Measurements from ENCODE around the gene IPCEF1. TPM values are rescaled to one million over a fixed set of nuclear protein-coding genes. Genes with fewer than 3 reads are reported as not detected.

The IPCEF1 gene
- total RNA-seq, 3 donors from 2014 or later (not counting 1 experiment from before 2014, with no cell fraction given), result 31.4 to 53.2 (median 45.5) TPM

DNA sequence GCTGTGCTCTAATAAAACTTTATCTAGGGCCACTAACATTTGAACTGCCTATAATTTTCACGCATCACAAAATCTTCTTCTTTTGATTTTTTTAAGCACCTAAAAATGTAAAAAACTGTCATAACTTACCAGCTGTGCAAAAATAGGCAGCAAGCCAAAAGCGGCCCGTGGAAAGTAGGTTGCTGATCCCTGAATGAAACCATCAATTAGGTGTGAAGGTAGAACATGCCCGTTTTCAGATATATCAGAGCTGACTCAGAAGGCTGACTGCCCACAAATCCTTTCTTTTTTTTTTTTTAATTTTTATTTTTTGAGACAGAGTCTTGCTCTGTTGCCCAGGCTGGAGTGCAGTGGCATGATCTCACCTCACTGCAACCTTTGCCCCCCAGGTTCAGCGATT lies 4.9 kb upstream of the IPCEF1 start:
- TF ChIP-seq CTCF (IDR thresholded peaks at IDR 0.05), result no peak
- Histone ChIP-seq H3K4me3 (ENCODE audit: low read length) (no peak overlapping the region), H3K27ac (ENCODE audit: low read length) (no peak overlapping the region), H3K27me3 (ENCODE audit: control insufficient read depth, insufficient read depth, low read length) (no peaks in the 10 kb centered on the region), H3K36me3 (ENCODE audit: control insufficient read depth, insufficient read depth, low read length) (no peaks in the 10 kb centered on the region), H3K4me1 (ENCODE audit: control insufficient read depth, insufficient read depth, low read length) (peaks cover 3% of the 10 kb centered on the region), H3K9me3 (ENCODE audit: control insufficient read depth, insufficient read depth, low read length) (no peaks in the 10 kb centered on the region)
- Mint-ChIP-seq H3K4me3 (no peak overlapping the region), H3K9me3 (no peaks in the 10 kb centered on the region), H3K36me3 (no peaks in the 10 kb centered on the region), H3K27ac (no peak overlapping the region), H3K4me1 (peaks cover 7 to 10% of the 10 kb centered on the region in 2 donors), H3K27me3 (ENCODE audit: low read depth in 2 of 2) (peaks cover 6 to 12% of the 10 kb centered on the region in 2 donors)
- ATAC-seq (no peak), DNase-seq (no peak)
- intact Hi-C loops (cut with micrococcal nuclease), result no loop called here
- 72% methylated on average over 5 of the region's 5 CpGs for WGBS (ENCODE audit: insufficient coverage)

GRCh38 chr6:154360476-154360875 lies 3.9 kb upstream of the IPCEF1 start:
- Histone ChIP-seq H3K4me1 (ENCODE audit: control insufficient read depth, insufficient read depth, low read length) (peaks cover 3% of the 10 kb centered on the region), H3K27me3 (ENCODE audit: control insufficient read depth, insufficient read depth, low read length) (no peaks in the 10 kb centered on the region), H3K4me3 (ENCODE audit: low read length) (no peak overlapping the region), H3K27ac (ENCODE audit: low read length) (no peak overlapping the region), H3K9me3 (ENCODE audit: control insufficient read depth, insufficient read depth, low read length) (no peaks in the 10 kb centered on the region), H3K36me3 (ENCODE audit: control insufficient read depth, insufficient read depth, low read length) (no peaks in the 10 kb centered on the region)
- ATAC-seq (no peak), DNase-seq (no peak)
- Mint-ChIP-seq H3K4me1 (peaks cover 7 to 10% of the 10 kb centered on the region in 2 donors), H3K4me3 (no peak overlapping the region), H3K9me3 (no peaks in the 10 kb centered on the region), H3K27ac (no peak overlapping the region), H3K36me3 (no peaks in the 10 kb centered on the region), H3K27me3 (ENCODE audit: low read depth in 2 of 2) (peaks cover 6 to 12% of the 10 kb centered on the region in 2 donors)
- 84% methylated on average over 3 of the region's 3 CpGs for WGBS (ENCODE audit: insufficient coverage)
- TF ChIP-seq CTCF (IDR thresholded peaks at IDR 0.05), result no peak
- intact Hi-C loops (cut with micrococcal nuclease), result no loop called here

GRCh38 chr6:154359679-154360078 lies 3.1 kb upstream of the IPCEF1 start:
- Histone ChIP-seq H3K27ac (ENCODE audit: low read length) (no peak overlapping the region), H3K9me3 (ENCODE audit: control insufficient read depth, insufficient read depth, low read length) (no peaks in the 10 kb centered on the region), H3K27me3 (ENCODE audit: control insufficient read depth, insufficient read depth, low read length) (no peaks in the 10 kb centered on the region), H3K4me3 (ENCODE audit: low read length) (no peak overlapping the region), H3K4me1 (ENCODE audit: control insufficient read depth, insufficient read depth, low read length) (peaks cover 3% of the 10 kb centered on the region), H3K36me3 (ENCODE audit: control insufficient read depth, insufficient read depth, low read length) (no peaks in the 10 kb centered on the region)
- DNase-seq (no peak), ATAC-seq (no peak)
- Mint-ChIP-seq H3K4me1 (peaks cover 7 to 14% of the 10 kb centered on the region in 2 donors), H3K4me3 (no peak overlapping the region), H3K27ac (no peak overlapping the region), H3K27me3 (ENCODE audit: low read depth in 2 of 2) (peaks cover 6 to 11% of the 10 kb centered on the region in 2 donors), H3K9me3 (peaks cover under 1% of the 10 kb centered on the region in 2 donors), H3K36me3 (no peaks in the 10 kb centered on the region)
- no peak for TF ChIP-seq CTCF (IDR thresholded peaks at IDR 0.05)
- intact Hi-C loops (cut with micrococcal nuclease), result no loop called here
- 87% methylated on average over 4 of the region's 4 CpGs for WGBS (ENCODE audit: insufficient coverage)

- Mint-ChIP-seq H3K27me3 (ENCODE audit: low read depth in 2 of 2) (peaks cover 6 to 12% of the 10 kb centered on the region in 2 donors), H3K4me3 (no peak overlapping the region), H3K4me1 (peaks cover 7 to 20% of the 10 kb centered on the region in 2 donors), H3K36me3 (no peaks in the 10 kb centered on the region), H3K27ac (no peak overlapping the region), H3K9me3 (peaks cover 5 to 6% of the 10 kb centered on the region in 2 donors)
- 24% methylated on average over 7 of the region's 10 CpGs for WGBS (ENCODE audit: insufficient coverage)
- intact Hi-C loops (cut with micrococcal nuclease), result no loop called here
- peak in 1 of 2 donors; percentile 14 for DNase-seq
- Histone ChIP-seq H3K27ac (ENCODE audit: low read length) (no peak overlapping the region), H3K4me3 (ENCODE audit: low read length) (no peak overlapping the region), H3K4me1 (ENCODE audit: control insufficient read depth, insufficient read depth, low read length) (peaks cover 3% of the 10 kb centered on the region), H3K36me3 (ENCODE audit: control insufficient read depth, insufficient read depth, low read length) (no peaks in the 10 kb centered on the region), H3K9me3 (ENCODE audit: control insufficient read depth, insufficient read depth, low read length) (no peaks in the 10 kb centered on the region), H3K27me3 (ENCODE audit: control insufficient read depth, insufficient read depth, low read length) (no peaks in the 10 kb centered on the region)
- no peak for TF ChIP-seq CTCF (IDR thresholded peaks at IDR 0.05)
- peak in 2 of 3 donors; percentile 24 to 42 for ATAC-seq
These were observed 2.6 kb upstream of the IPCEF1 start for GRCh38 chr6:154359161-154359574.
